Measurements from ENCODE around the gene ZAP70. TPM values are rescaled to one million over a fixed set of nuclear protein-coding genes. Genes with fewer than 3 reads are reported as not detected.

Gene ZAP70
- total and polyA plus RNA-seq, 9 donors: 0.45 to 2.0 (median 0.75) TPM

GRCh38 chr2:97673915-97674283, 39.5 kb upstream of the ZAP70 start:
- DNase-seq: no peak
- Histone ChIP-seq H3K4me1 (ENCODE audit: insufficient read depth) (no peaks in the 10 kb centered on the region), H3K36me3 (no peaks in the 10 kb centered on the region), H3K4me3 (no peak overlapping the region), H3K9me3 (no peaks in the 10 kb centered on the region), H3K27ac (no peak overlapping the region), H3K27me3 (no peaks in the 10 kb centered on the region)
- TF ChIP-seq EP300 (IDR thresholded peaks at IDR 0.05) (no peak), POLR2A (IDR thresholded peaks at IDR 0.05) (no peak), CTCF (IDR thresholded peaks at IDR 0.05) (no peak)
- intact Hi-C loops (cut with DNase I): no loop called here
- WGBS, 3 donors: 56 to 62% (median 61%) methylated on average over 8 of the region's 8 CpGs

GRCh38 chr2:97675430-97676113, 37.8 kb upstream of the ZAP70 start:
- Histone ChIP-seq H3K4me1 (ENCODE audit: insufficient read depth) (no peaks in the 10 kb centered on the region), H3K36me3 (no peaks in the 10 kb centered on the region), H3K27me3 (no peaks in the 10 kb centered on the region), H3K4me3 (no peak overlapping the region), H3K9me3 (no peaks in the 10 kb centered on the region), H3K27ac (no peak overlapping the region)
- DNase-seq: no peak
- TF ChIP-seq POLR2A (IDR thresholded peaks at IDR 0.05) (no peak), CTCF (IDR thresholded peaks at IDR 0.05) (no peak), EP300 (IDR thresholded peaks at IDR 0.05) (no peak)
- WGBS, 3 donors: 80 to 87% (median 80%) methylated on average over 5 of the region's 5 CpGs
- intact Hi-C loops (cut with DNase I): no loop called here

- Histone ChIP-seq H3K4me1 (ENCODE audit: insufficient read depth) (no peaks in the 10 kb centered on the region), H3K27ac (no peak overlapping the region), H3K27me3 (no peaks in the 10 kb centered on the region), H3K4me3 (no peak overlapping the region), H3K9me3 (no peaks in the 10 kb centered on the region), H3K36me3 (no peaks in the 10 kb centered on the region)
- no peak for DNase-seq
- intact Hi-C loops (cut with DNase I): no loop called here
- TF ChIP-seq CTCF (IDR thresholded peaks at IDR 0.05) (no peak), EP300 (IDR thresholded peaks at IDR 0.05) (no peak), POLR2A (IDR thresholded peaks at IDR 0.05) (no peak)
- WGBS, 3 donors: 96 to 100% (median 96%) methylated on average over 1 of the region's 1 CpG
These were observed 36.8 kb upstream of the ZAP70 start for GRCh38 chr2:97676620-97677019.

- no peak for TF ChIP-seq EP300 (IDR thresholded peaks at IDR 0.05)
- no peak for TF ChIP-seq CTCF (IDR thresholded peaks at IDR 0.05)
- no peak for TF ChIP-seq POLR2A (IDR thresholded peaks at IDR 0.05)
- no peak overlapping the region for H3K4me3 ChIP-seq
- no peaks in the 10 kb centered on the region for H3K4me1 ChIP-seq (ENCODE audit: insufficient read depth)
- 90 to 91% (median 90%) methylated on average over 2 of the region's 2 CpGs for whole genome bisulfite sequencing, 3 donors
- no peak for DNase-seq
- no peak overlapping the region for H3K27ac ChIP-seq
- no peaks in the 10 kb centered on the region for H3K36me3 ChIP-seq
- no peaks in the 10 kb centered on the region for H3K9me3 ChIP-seq
- H3K27me3 ChIP-seq: no peaks in the 10 kb centered on the region
- intact Hi-C loops (cut with DNase I): no loop called here
These were observed 35.9 kb upstream of the ZAP70 start for GRCh38 chr2:97677480-97677879.

Data from ovary (tissue), 9 donors.